ENCODE measurements around the gene CXCL14.

The CXCL14 gene

GRCh38 chr5:135582099-135582781 lies 3.4 kb upstream of the CXCL14 start:
- Histone ChIP-seq H3F3A (ENCODE audit: control insufficient read depth, insufficient read depth) (no peaks in the 10 kb centered on the region), H3K4me3 (ENCODE audit: low read length) (no peak overlapping the region), H3K4me1 (ENCODE audit: control insufficient read depth, low read length) (no peaks in the 10 kb centered on the region), H3K27me3 (ENCODE audit: control insufficient read depth, low read length) (no peaks in the 10 kb centered on the region; the same call in 1 of the 2 replicates), H3K9me2 (replicated peaks; ENCODE audit: control insufficient read depth, low read length) (no peaks in the 10 kb centered on the region), H3K27ac (ENCODE audit: low read depth, low read length) (no peak overlapping the region), H3K79me2 (ENCODE audit: control insufficient read depth, low read length) (no peaks in the 10 kb centered on the region), H3K9me3 (ENCODE audit: control insufficient read depth, insufficient read depth, low read length) (no peaks in the 10 kb centered on the region), H3K36me3 (ENCODE audit: control insufficient read depth, low read length) (no peaks in the 10 kb centered on the region), H3K4me2 (ENCODE audit: low read length) (no peak overlapping the region), H4K20me1 (ENCODE audit: control insufficient read depth, insufficient read depth, low read depth, low read length) (no peaks in the 10 kb centered on the region; the same call in 1 of the 2 replicates)
- TF ChIP-seq EZH2phosphoT487 (IDR thresholded peaks at IDR 0.05; ENCODE audit: borderline replicate concordance, low read length): no peak
- TF ChIP-seq, protein P1, sequence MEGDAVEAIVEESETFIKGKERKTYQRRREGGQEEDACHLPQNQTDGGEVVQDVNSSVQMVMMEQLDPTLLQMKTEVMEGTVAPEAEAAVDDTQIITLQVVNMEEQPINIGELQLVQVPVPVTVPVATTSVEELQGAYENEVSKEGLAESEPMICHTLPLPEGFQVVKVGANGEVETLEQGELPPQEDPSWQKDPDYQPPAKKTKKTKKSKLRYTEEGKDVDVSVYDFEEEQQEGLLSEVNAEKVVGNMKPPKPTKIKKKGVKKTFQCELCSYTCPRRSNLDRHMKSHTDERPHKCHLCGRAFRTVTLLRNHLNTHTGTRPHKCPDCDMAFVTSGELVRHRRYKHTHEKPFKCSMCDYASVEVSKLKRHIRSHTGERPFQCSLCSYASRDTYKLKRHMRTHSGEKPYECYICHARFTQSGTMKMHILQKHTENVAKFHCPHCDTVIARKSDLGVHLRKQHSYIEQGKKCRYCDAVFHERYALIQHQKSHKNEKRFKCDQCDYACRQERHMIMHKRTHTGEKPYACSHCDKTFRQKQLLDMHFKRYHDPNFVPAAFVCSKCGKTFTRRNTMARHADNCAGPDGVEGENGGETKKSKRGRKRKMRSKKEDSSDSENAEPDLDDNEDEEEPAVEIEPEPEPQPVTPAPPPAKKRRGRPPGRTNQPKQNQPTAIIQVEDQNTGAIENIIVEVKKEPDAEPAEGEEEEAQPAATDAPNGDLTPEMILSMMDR (IDR thresholded peaks at IDR 0.05; ENCODE audit: low read depth, low read length, poor library complexity, severe bottlenecking): no peak

- no peaks in the 10 kb centered on the region for H3K27me3 ChIP-seq (ENCODE audit: control insufficient read depth, low read length)
- no peak overlapping the region for H3K27ac ChIP-seq (ENCODE audit: low read depth, low read length)
- no peaks in the 10 kb centered on the region for H3F3A ChIP-seq (ENCODE audit: control insufficient read depth, insufficient read depth)
- H3K9me2 ChIP-seq (replicated peaks; ENCODE audit: control insufficient read depth, low read length): no peaks in the 10 kb centered on the region
- no peaks in the 10 kb centered on the region for H3K4me1 ChIP-seq (ENCODE audit: control insufficient read depth, low read length)
- no peaks in the 10 kb centered on the region for H3K79me2 ChIP-seq (ENCODE audit: control insufficient read depth, low read length)
- no peaks in the 10 kb centered on the region for H3K36me3 ChIP-seq (ENCODE audit: control insufficient read depth, low read length)
- H3K4me3 ChIP-seq (ENCODE audit: low read length): no peak overlapping the region
- H3K4me2 ChIP-seq (ENCODE audit: low read length): no peak overlapping the region
- no peak for TF ChIP-seq EZH2phosphoT487 (IDR thresholded peaks at IDR 0.05; ENCODE audit: borderline replicate concordance, low read length)
- TF ChIP-seq, protein P1 (IDR thresholded peaks at IDR 0.05; ENCODE audit: low read depth, low read length, poor library complexity, severe bottlenecking): no peak
- no peaks in the 10 kb centered on the region; the same call in 1 of the 2 replicates for H4K20me1 ChIP-seq (ENCODE audit: control insufficient read depth, insufficient read depth, low read depth, low read length)
- no peaks in the 10 kb centered on the region for H3K9me3 ChIP-seq (ENCODE audit: control insufficient read depth, insufficient read depth, low read length)
These were observed 496 bp downstream of the CXCL14 start for GRCh38 chr5:135578305-135578684.

- H3K9me3 ChIP-seq (ENCODE audit: control insufficient read depth, insufficient read depth, low read length): no peaks in the 10 kb centered on the region
- no peaks in the 10 kb centered on the region; the same call in 1 of the 2 replicates for H4K20me1 ChIP-seq (ENCODE audit: control insufficient read depth, insufficient read depth, low read depth, low read length)
- no peaks in the 10 kb centered on the region for H3K27me3 ChIP-seq (ENCODE audit: control insufficient read depth, low read length)
- H3K4me2 ChIP-seq (ENCODE audit: low read length): no peak overlapping the region
- no peaks in the 10 kb centered on the region for H3K9me2 ChIP-seq (replicated peaks; ENCODE audit: control insufficient read depth, low read length)
- no peak for TF ChIP-seq EZH2phosphoT487 (IDR thresholded peaks at IDR 0.05; ENCODE audit: borderline replicate concordance, low read length)
- H3K4me3 ChIP-seq (ENCODE audit: low read length): no peak overlapping the region
- no peaks in the 10 kb centered on the region for H3K79me2 ChIP-seq (ENCODE audit: control insufficient read depth, low read length)
- no peaks in the 10 kb centered on the region for H3K36me3 ChIP-seq (ENCODE audit: control insufficient read depth, low read length)
- H3F3A ChIP-seq (ENCODE audit: control insufficient read depth, insufficient read depth): no peaks in the 10 kb centered on the region
- no peak overlapping the region for H3K27ac ChIP-seq (ENCODE audit: low read depth, low read length)
- H3K4me1 ChIP-seq (ENCODE audit: control insufficient read depth, low read length): no peaks in the 10 kb centered on the region
These were observed 1.4 kb downstream of the CXCL14 start for GRCh38 chr5:135577421-135577820.

- no peaks in the 10 kb centered on the region for H3K36me3 ChIP-seq (ENCODE audit: control insufficient read depth, low read length)
- no peak overlapping the region for H3K4me3 ChIP-seq (ENCODE audit: low read length)
- no peaks in the 10 kb centered on the region for H3K79me2 ChIP-seq (ENCODE audit: control insufficient read depth, low read length)
- H3K9me3 ChIP-seq (ENCODE audit: control insufficient read depth, insufficient read depth, low read length): no peaks in the 10 kb centered on the region
- H3K27ac ChIP-seq (ENCODE audit: low read depth, low read length): no peak overlapping the region
- H3K4me2 ChIP-seq (ENCODE audit: low read length): no peak overlapping the region
- TF ChIP-seq EZH2phosphoT487 (IDR thresholded peaks at IDR 0.05; ENCODE audit: borderline replicate concordance, low read length): no peak
- TF ChIP-seq, protein P1 (IDR thresholded peaks at IDR 0.05; ENCODE audit: low read depth, low read length, poor library complexity, severe bottlenecking): no peak
- H4K20me1 ChIP-seq (ENCODE audit: control insufficient read depth, insufficient read depth, low read depth, low read length): no peaks in the 10 kb centered on the region; the same call in 1 of the 2 replicates
- H3F3A ChIP-seq (ENCODE audit: control insufficient read depth, insufficient read depth): no peaks in the 10 kb centered on the region
- H3K4me1 ChIP-seq (ENCODE audit: control insufficient read depth, low read length): no peaks in the 10 kb centered on the region
- H3K27me3 ChIP-seq (ENCODE audit: control insufficient read depth, low read length): no peaks in the 10 kb centered on the region
- no peaks in the 10 kb centered on the region for H3K9me2 ChIP-seq (replicated peaks; ENCODE audit: control insufficient read depth, low read length)
These were observed 2.7 kb downstream of the CXCL14 start for GRCh38 chr5:135576075-135576599.
